HS-5 (cell line): ENCODE data around the gene BTBD8.

ENCODE experiments used
- DNase-seq: peaks from one replicate; pipeline ENCODE4 v3.0.0-alpha.2; 2012; ENCODE audit warnings: low read depth

BTBD8 gene

GRCh38 chr1:92192246-92192645 lies 112.1 kb downstream of the BTBD8 start:
- DNase-seq, result no peak

- no peak for DNase-seq
Measured at GRCh38 chr1:92194511-92194910, 114.4 kb downstream of the BTBD8 start.

GRCh38 chr1:92201973-92202372 lies 121.8 kb downstream of the BTBD8 start:
- no peak for DNase-seq

- DNase-seq, result no peak
Measured at GRCh38 chr1:92203105-92203504, 123.0 kb downstream of the BTBD8 start.

GRCh38 chr1:92210701-92211100 lies 130.6 kb downstream of the BTBD8 start:
- DNase-seq, result no peak

- DNase-seq, result peak; percentile 57
Measured at GRCh38 chr1:92211166-92211565, 131.0 kb downstream of the BTBD8 start.

GRCh38 chr1:92217721-92218120 lies 137.6 kb downstream of the BTBD8 start, which contains the start of gene C1orf146:
Gene C1orf146, plus strand, starts transcription at chr1:92217915. Its CDS starts 13,506 bp downstream, at chr1:92231421.
- no peak for DNase-seq

GRCh38 chr1:92218559-92218958 lies 138.4 kb downstream of the BTBD8 start:
- DNase-seq, result no peak

- DNase-seq, result no peak
Measured at GRCh38 chr1:92219028-92219427, 138.9 kb downstream of the BTBD8 start.

GRCh38 chr1:92228401-92228800 lies 148.3 kb downstream of the BTBD8 start:
- DNase-seq, result no peak

GRCh38 chr1:92230736-92231135 lies 150.6 kb downstream of the BTBD8 start:
- no peak for DNase-seq
